Measurements from ENCODE around the gene ASB18.

ASB18 gene

GRCh38 chr2:236170590-236171165, 93.5 kb downstream of the ASB18 start:
- Histone ChIP-seq H3K27me3 (peaks cover 18 to 92% of the 10 kb centered on the region in 2 donors), H3K4me1 (peaks cover 0 to 65% (median 41%) of the 10 kb centered on the region in 4 donors)

GRCh38 chr2:236169741-236170589, 94.2 kb downstream of the ASB18 start:
- H3K27me3 ChIP-seq = peaks cover 18 to 99% of the 10 kb centered on the region in 2 donors
- DNase-seq = no peak
- no peaks in the 10 kb centered on the region for H3K9me3 ChIP-seq
- no peak overlapping the region for H3K27ac ChIP-seq
- H3K4me1 ChIP-seq = peaks cover 0 to 72% (median 41%) of the 10 kb centered on the region in 4 donors
- H3K4me3 ChIP-seq = no peak overlapping the region
- no peaks in the 10 kb centered on the region for H3K36me3 ChIP-seq
- no peak for TF ChIP-seq CTCF (IDR thresholded peaks at IDR 0.05)
- intact Hi-C loops (cut with DNase I; ENCODE audit: low total_unique reads) = no loop called here

More at GRCh38 chr2:236170590-236171165, 93.5 kb downstream of the ASB18 start:
- H3K9me3 ChIP-seq = no peaks in the 10 kb centered on the region
- H3K36me3 ChIP-seq = no peaks in the 10 kb centered on the region
- DNase-seq = no peak
- intact Hi-C loops (cut with DNase I; ENCODE audit: low total_unique reads) = no loop called here
- H3K4me3 ChIP-seq = no peak overlapping the region
- H3K27ac ChIP-seq = no peak overlapping the region
- TF ChIP-seq CTCF (IDR thresholded peaks at IDR 0.05) = no peak

- peaks cover 18 to 100% of the 10 kb centered on the region in 2 donors for H3K27me3 ChIP-seq
- DNase-seq = no peak
- H3K9me3 ChIP-seq = no peaks in the 10 kb centered on the region
- no peak overlapping the region for H3K27ac ChIP-seq
- intact Hi-C loops (cut with DNase I; ENCODE audit: low total_unique reads) = no loop called here
- H3K4me1 ChIP-seq = peaks cover 0 to 79% (median 48%) of the 10 kb centered on the region in 4 donors
- no peaks in the 10 kb centered on the region for H3K36me3 ChIP-seq
- TF ChIP-seq CTCF (IDR thresholded peaks at IDR 0.05) = no peak
- H3K4me3 ChIP-seq = no peak overlapping the region
Measured at GRCh38 chr2:236169151-236169721, 95.0 kb downstream of the ASB18 start.

- Histone ChIP-seq H3K27me3 (peaks cover 18 to 100% of the 10 kb centered on the region in 2 donors), H3K4me3 (peak within 1 kb of the TSS; percentile 29 to 49), H3K36me3 (no peaks in the 10 kb centered on the region), H3K4me1 (peaks cover 0 to 83% (median 56%) of the 10 kb centered on the region in 4 donors), H3K9me3 (no peaks in the 10 kb centered on the region), H3K27ac (no peak within 1 kb of the TSS)
- no peak for DNase-seq
- intact Hi-C loops (cut with DNase I; ENCODE audit: low total_unique reads) = no loop called here
- TF ChIP-seq CTCF (IDR thresholded peaks at IDR 0.05) = no peak
Measured at GRCh38 chr2:236168110-236169080, 95.8 kb downstream of the ASB18 start, which contains the start of gene GBX2. Gene GBX2 (minus strand): TSS chr2:236168386. CDS start chr2:236167971, 415 bp downstream.

Measured in tibial artery (tissue), 4 donors.